Caco-2 (cell line): ENCODE data around the gene ZXDC. TPM values are rescaled to one million over a fixed set of nuclear protein-coding genes. Genes with fewer than 3 reads are reported as not detected.

Experiments used
- BruUV-seq: library from RNA; stranded (reverse); fragments of 400-500 nt; replicated peaks from 2 replicates; lab custom pipeline; 2021; lab: Mats Ljungman, UMichigan
- CTCF ChIA-PET: fragments of 300-600 bp; sonication (Branson Sonifier 250); formaldehyde crosslinking; loops from one replicate; lab custom pipeline; 2022; ENCODE audit warnings: antibody characterized with exemption; lab: Charles Lee
- POLR2A ChIA-PET: fragments of 300-600 bp; sonication (Branson Sonifier 250); formaldehyde crosslinking; loops from one replicate; lab custom pipeline; 2022; ENCODE audit warnings: antibody characterized with exemption; lab: Charles Lee
- DNase-seq, 2 experiments: peaks; one replicate each; pipeline versions ENCODE4 v3.0.0 to v3.0.0-alpha.2; 2020 to 2022
- H3K27me3 ChIP-seq: replicated peaks from 2 replicates; pipeline ENCODE4 v1.6.0; 2011; ENCODE audit warnings: low read length; ENCODE audit not compliant: control insufficient read depth, insufficient read depth
- H3K36me3 ChIP-seq: 2 replicates; pipeline ENCODE4 v1.5.1; 2011; ENCODE audit warnings: low read length; ENCODE audit not compliant: control insufficient read depth, insufficient read depth
- H3K4me1 ChIP-seq: fragments of 250-450 bp; sonication (Bioruptor Pico); 2 replicates; pipeline ENCODE4 v1.5.1; 2020; ENCODE audit warnings: mild to moderate bottlenecking
- H3K4me3 ChIP-seq: 2 replicates; pipeline ENCODE4 v1.5.1; 2011; ENCODE audit warnings: low read depth, mild to moderate bottlenecking, control low read depth, low read length
- H3K9me3 ChIP-seq: fragments of 250-450 bp; sonication (Bioruptor Pico); 2 replicates; pipeline ENCODE4 v1.5.1; 2020; ENCODE audit warnings: mild to moderate bottlenecking, moderate library complexity
- H3K27ac Mint-ChIP-seq: one replicate; pipeline ENCODE4 v1.8.0; 2022; ENCODE audit warnings: mixed read lengths; ENCODE audit not compliant: unreplicated experiment
- H3K27me3 Mint-ChIP-seq: one replicate; pipeline ENCODE4 v1.8.0; 2022; ENCODE audit warnings: mixed read lengths; ENCODE audit not compliant: insufficient read depth, unreplicated experiment
- H3K36me3 Mint-ChIP-seq: one replicate; pipeline ENCODE4 v1.8.0; 2022; ENCODE audit warnings: mild to moderate bottlenecking, mixed read lengths; ENCODE audit not compliant: insufficient read depth, unreplicated experiment
- H3K4me1 Mint-ChIP-seq: one replicate; pipeline ENCODE4 v1.8.0; 2022; ENCODE audit warnings: low read depth, mixed read lengths; ENCODE audit not compliant: unreplicated experiment
- H3K4me3 Mint-ChIP-seq: one replicate; pipeline ENCODE4 v1.8.0; 2022; ENCODE audit warnings: mild to moderate bottlenecking, moderate library complexity, mixed read lengths; ENCODE audit not compliant: unreplicated experiment
- H3K9me3 Mint-ChIP-seq: one replicate; pipeline ENCODE4 v1.8.0; 2022; ENCODE audit warnings: mixed read lengths; ENCODE audit not compliant: unreplicated experiment
- CTCF ChIP-seq, 2 experiments: fragments of 200-600 bp in 1 of 2; IDR thresholded peaks; 1 replicate in 1 of 2; 2 replicates in 1 of 2; pipeline versions ENCODE4 v1.5.1 to v1.8.0; 2011 to 2022; ENCODE audit warnings: antibody characterized with exemption in 1 of 2, control low read depth in 1 of 2, inconsistent platforms in 1 of 2, low read depth in 1 of 2, low read length in 1 of 2, mild to moderate bottlenecking in 1 of 2, moderate library complexity in 1 of 2; ENCODE audit not compliant: insufficient read depth in 1 of 2, severe bottlenecking in 1 of 2, unreplicated experiment in 1 of 2
- intact Hi-C: fragments of 100-400 bp; cut with micrococcal nuclease; formaldehyde crosslinking; loops from one replicate; pipeline ENCODE4 v1.10.0; 2022; ENCODE audit not compliant: unreplicated experiment
- total RNA-seq: library from RNA; stranded (reverse); gene quantifications from 2 replicates; pipeline ENCODE4 v1.2.3, GENCODE V29; 2022

Gene ZXDC
- total RNA-seq, 1 experiment from 2014 or later, result 28.7 TPM

GRCh38 chr3:126516152-126516935, 40.7 kb upstream of the ZXDC start:
- intact Hi-C loops, result no loop called here
- no peak for TF ChIP-seq CTCF (IDR thresholded peaks at IDR 0.05; ENCODE audit: insufficient read depth in 1 of 2, low read depth in 1 of 2, low read length in 1 of 2, severe bottlenecking in 1 of 2, unreplicated experiment in 1 of 2)
- H3K4me3 Mint-ChIP-seq, result no peak overlapping the region
- no peaks in the 10 kb centered on the region for H3K9me3 ChIP-seq
- POLR2A ChIA-PET, result no interaction called here
- BruUV-seq, result no TSS peak
- peaks cover 27% of the 10 kb centered on the region for H3K4me1 ChIP-seq
- no peaks in the 10 kb centered on the region for H3K9me3 Mint-ChIP-seq
- DNase-seq, result no peak
- H3K4me1 Mint-ChIP-seq, result peaks cover 4% of the 10 kb centered on the region
- no peaks in the 10 kb centered on the region for H3K36me3 ChIP-seq
- no peak overlapping the region for H3K4me3 ChIP-seq
- CTCF ChIA-PET, result no interaction called here
- peak overlapping the region; percentile 78 for H3K27ac Mint-ChIP-seq
- H3K27me3 Mint-ChIP-seq, result no peaks in the 10 kb centered on the region
- no peaks in the 10 kb centered on the region for H3K27me3 ChIP-seq
- H3K36me3 Mint-ChIP-seq, result no peaks in the 10 kb centered on the region

GRCh38 chr3:126515066-126515706, 39.5 kb upstream of the ZXDC start:
- Mint-ChIP-seq H3K4me1 (peaks cover 4% of the 10 kb centered on the region), H3K36me3 (no peaks in the 10 kb centered on the region), H3K9me3 (no peaks in the 10 kb centered on the region), H3K4me3 (no peak overlapping the region), H3K27me3 (no peaks in the 10 kb centered on the region), H3K27ac (no peak overlapping the region)
- Histone ChIP-seq H3K4me3 (no peak overlapping the region), H3K27me3 (no peaks in the 10 kb centered on the region), H3K36me3 (no peaks in the 10 kb centered on the region), H3K9me3 (no peaks in the 10 kb centered on the region), H3K4me1 (peaks cover 27% of the 10 kb centered on the region)
- no peak for TF ChIP-seq CTCF (IDR thresholded peaks at IDR 0.05; ENCODE audit: insufficient read depth in 1 of 2, low read depth in 1 of 2, low read length in 1 of 2, severe bottlenecking in 1 of 2, unreplicated experiment in 1 of 2)
- ChIA-PET CTCF (no interaction called here), POLR2A (no interaction called here)
- intact Hi-C loops, result no loop called here
- no TSS peak for BruUV-seq
- DNase-seq, result no peak

DNA sequence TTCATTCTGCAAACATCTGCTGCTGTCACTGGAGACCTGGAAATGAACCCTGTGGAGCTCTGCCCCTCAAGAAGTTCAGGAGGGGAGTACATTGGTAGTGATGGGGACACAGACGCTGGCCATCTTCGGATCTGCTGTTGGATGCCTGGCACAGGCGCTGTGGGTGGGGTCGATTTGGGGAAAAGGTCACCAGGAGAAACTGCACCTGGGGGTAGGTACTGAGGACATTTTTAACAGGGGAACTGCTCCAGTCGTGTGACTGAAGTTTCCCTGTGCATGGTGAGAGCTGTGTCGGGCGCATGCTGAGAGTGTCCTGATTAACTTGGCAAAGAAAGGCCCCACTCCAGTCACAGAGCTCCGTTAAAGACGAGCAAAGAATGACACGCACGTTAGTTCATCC, 38.5 kb upstream of the ZXDC start:
- H3K9me3 ChIP-seq, result no peaks in the 10 kb centered on the region
- H3K4me1 ChIP-seq, result peaks cover 21% of the 10 kb centered on the region
- H3K36me3 ChIP-seq, result no peaks in the 10 kb centered on the region
- intact Hi-C loops, result no loop called here
- Mint-ChIP-seq H3K27me3 (no peaks in the 10 kb centered on the region), H3K4me3 (no peak overlapping the region), H3K4me1 (peaks cover 4% of the 10 kb centered on the region), H3K9me3 (no peaks in the 10 kb centered on the region), H3K27ac (no peak overlapping the region), H3K36me3 (no peaks in the 10 kb centered on the region)
- BruUV-seq, result no TSS peak
- POLR2A ChIA-PET, result no interaction called here
- DNase-seq, result no peak
- no peaks in the 10 kb centered on the region for H3K27me3 ChIP-seq
- CTCF ChIA-PET, result no interaction called here
- no peak for TF ChIP-seq CTCF (IDR thresholded peaks at IDR 0.05; ENCODE audit: insufficient read depth in 1 of 2, low read depth in 1 of 2, low read length in 1 of 2, severe bottlenecking in 1 of 2, unreplicated experiment in 1 of 2)
- no peak overlapping the region for H3K4me3 ChIP-seq
